Right lobe of liver (tissue), 6 donors: ENCODE results near the gene NTN1. TPM values are rescaled to one million over a fixed set of nuclear protein-coding genes. Genes with fewer than 3 reads are reported as not detected.

Source experiments
- ATAC-seq, 4 donors: fragments of 200-7000 bp; cut with Tn5 transposase; one replicate each; pipeline ENCODE4 v1.9.1; 2020; ENCODE audit warnings: mild to moderate bottlenecking in 4 of 4, moderate library complexity in 4 of 4
- DNase-seq, 3 donors: peaks; one replicate each; pipeline ENCODE4 v3.0.0-alpha.2; 2020
- H3K27ac ChIP-seq, 3 donors: fragments of 200-600 bp; one replicate each; pipeline ENCODE4 v1.8.0; 2022
- H3K27me3 ChIP-seq, 2 donors: fragments of 200-600 bp; one replicate each; pipeline ENCODE4 v1.8.0; 2022
- H3K36me3 ChIP-seq, 4 donors: fragments of 200-600 bp; sonication (generic) in 1 of 4; one replicate each; pipeline versions ENCODE4 v1.5.1 to v1.8.0; 2017 to 2022; ENCODE audit warnings: control low read depth in 1 of 4
- H3K4me1 ChIP-seq, 4 donors: fragments of 200-600 bp; sonication (generic) in 1 of 4; one replicate each; pipeline versions ENCODE4 v1.5.1 to v1.8.0; 2017 to 2022; ENCODE audit warnings: control low read depth in 1 of 4
- H3K4me3 ChIP-seq, 3 donors: fragments of 200-600 bp; one replicate each; pipeline ENCODE4 v1.8.0; 2022
- H3K9me3 ChIP-seq, 4 donors: fragments of 200-600 bp; sonication (generic) in 1 of 4; one replicate each; pipeline versions ENCODE4 v1.5.1 to v1.8.0; 2017 to 2022; ENCODE audit warnings: control low read depth in 1 of 4
- CTCF ChIP-seq, 4 donors: fragments of 200-600 bp in 3 of 4; fragments of 450-650 bp in 1 of 4; IDR thresholded peaks; one replicate each; pipeline versions ENCODE4 v1.5.1 to v1.8.0; 2016 to 2022; ENCODE audit warnings: antibody characterized with exemption in 4 of 4, mild to moderate bottlenecking in 2 of 4
- POLR2A ChIP-seq: fragments of 450-650 bp; IDR thresholded peaks from one replicate; pipeline ENCODE4 v1.6.1; 2017; ENCODE audit warnings: antibody characterized with exemption, mild to moderate bottlenecking
- WGBS: methylation state at CpG from one replicate; pipeline ENCODE4 v1.1.6; 2018; ENCODE audit warnings: low coverage, low lambda C conversion rate; ENCODE audit not compliant: insufficient coverage; ENCODE audit errors: missing lambda C conversion rate; 5-methylcytosine and 5-hydroxymethylcytosine counted together
- intact Hi-C, 2 donors: fragments of 100-400 bp; cut with DNase I; formaldehyde crosslinking; loops; one replicate each; pipeline versions ENCODE4 v1.11.2 to v1.14.1; 2022
- total RNA-seq, 6 experiments: library from RNA; depleted of rRNA in 2 of 6; stranded (reverse); fragments of >200 nt in 2 of 6; fragmentation: NEBNext Ultra II Directional in 3 of 6; extraction: Animal tissue kit (Norgen Biotek cat#: 25700) in 3 of 6; gene quantifications; one replicate each; pipeline versions ENCODE4 v1.1.0 to v1.2.4, GENCODE V29; 2016 to 2023
- donor health status: DM: no; HTN: yes; CAD: no.
- donor health status: DM: no; HTN: no; CAD: no.
- donor health status: DM: no; HTN: no; CAD: no.
- donor health status: DM: no; HTN: yes; CAD: no.
- donor health status: DM: no; HTN: yes; CAD: no.

NTN1 gene
- total RNA-seq, 6 experiments from 2014 or later: 3.5 to 12.5 (median 8.5) TPM

- H3K9me3 ChIP-seq: no peaks in the 10 kb centered on the region
- H3K36me3 ChIP-seq: no peaks in the 10 kb centered on the region
- no peak overlapping the region for H3K27ac ChIP-seq
- H3K27me3 ChIP-seq: no peaks in the 10 kb centered on the region
- peak in 1 of 3 donors; percentile 27 for DNase-seq
- intact Hi-C loops: no loop called here
- WGBS: 91% methylated on average over 5 of the region's 23 CpGs
- peaks cover 0 to 5% (median 0%) of the 10 kb centered on the region in 4 donors for H3K4me1 ChIP-seq
- no peak for TF ChIP-seq POLR2A
- no peak for TF ChIP-seq CTCF (IDR thresholded peaks at IDR 0.05)
- no peak for ATAC-seq
- H3K4me3 ChIP-seq: no peak overlapping the region
Observed at GRCh38 chr17:9220398-9221146, 199.3 kb downstream of the NTN1 start.

- Histone ChIP-seq H3K27ac (no peak overlapping the region), H3K27me3 (no peaks in the 10 kb centered on the region), H3K36me3 (no peaks in the 10 kb centered on the region), H3K4me1 (peaks cover 0 to 5% (median 0%) of the 10 kb centered on the region in 4 donors), H3K9me3 (no peaks in the 10 kb centered on the region), H3K4me3 (no peak overlapping the region)
- ATAC-seq: no peak
- 90% methylated on average over 14 of the region's 25 CpGs for WGBS
- TF ChIP-seq POLR2A (no peak), CTCF (IDR thresholded peaks at IDR 0.05) (no peak)
- peak in 1 of 3 donors; percentile 42 for DNase-seq
- intact Hi-C loops: no loop called here
Observed at GRCh38 chr17:9221147-9221921, 200.0 kb downstream of the NTN1 start.

GRCh38 chr17:9221922-9222180 is 200.5 kb downstream of the NTN1 start:
- ATAC-seq: no peak
- intact Hi-C loops: no loop called here
- Histone ChIP-seq H3K4me1 (peaks cover 0 to 5% (median 0%) of the 10 kb centered on the region in 4 donors), H3K9me3 (no peaks in the 10 kb centered on the region), H3K27ac (no peak overlapping the region), H3K36me3 (no peaks in the 10 kb centered on the region), H3K4me3 (no peak overlapping the region), H3K27me3 (no peaks in the 10 kb centered on the region)
- TF ChIP-seq POLR2A: no peak
- no peak for TF ChIP-seq CTCF (IDR thresholded peaks at IDR 0.05)
- 92% methylated on average over 2 of the region's 5 CpGs for WGBS
- no peak for DNase-seq

GRCh38 chr17:9223531-9223930 is 202.2 kb downstream of the NTN1 start:
- WGBS: no CpG with 5 or more reads among the region's 8 CpGs
- Histone ChIP-seq H3K27me3 (no peaks in the 10 kb centered on the region), H3K4me1 (no peaks in the 10 kb centered on the region), H3K9me3 (no peaks in the 10 kb centered on the region), H3K4me3 (no peak overlapping the region), H3K36me3 (no peaks in the 10 kb centered on the region), H3K27ac (no peak overlapping the region)
- intact Hi-C loops: no loop called here
- DNase-seq (peak in 1 of 3 donors; percentile 5), ATAC-seq (no peak)
- no peak for TF ChIP-seq CTCF (IDR thresholded peaks at IDR 0.05)
- no peak for TF ChIP-seq POLR2A
